Endothelial cell of umbilical vein (primary cell): ENCODE results near the gene SCG2. TPM values are rescaled to one million over a fixed set of nuclear protein-coding genes. Genes with fewer than 3 reads are reported as not detected.

Experiments used
- BruUV-seq: library from RNA; stranded (reverse); fragments of 400-500 nt; replicated peaks from 2 replicates; lab custom pipeline; 2021; lab: Mats Ljungman, UMichigan
- CTCF ChIA-PET: fragments of 300-600, 350-600 bp; sonication (Branson Sonifier 250); formaldehyde crosslinking; loops from one replicate; lab custom pipeline; 2021; ENCODE audit warnings: antibody characterized with exemption, inconsistent platforms; lab: Charles Lee
- POLR2A ChIA-PET: fragments of 300-600, 350-600 bp; sonication (Branson Sonifier 250); formaldehyde crosslinking; loops from one replicate; lab custom pipeline; 2021; ENCODE audit warnings: antibody characterized with exemption, inconsistent platforms; lab: Charles Lee
- DNase-seq: peaks from one replicate; pipeline ENCODE4 v3.0.0-alpha.2; 2011; ENCODE audit warnings: low read depth, low spot score
- FAIRE-seq: peaks from 2 replicates; lab custom pipeline; 2011; peaks lifted over from hg19 to GRCh38; lab: Jason Lieb, UNC
- H2AFZ ChIP-seq: 2 replicates; pipeline ENCODE4 v1.6.0; 2012; ENCODE audit warnings: low read depth, low read length, control low read depth, inconsistent platforms
- H3K27ac ChIP-seq: 2 replicates; pipeline ENCODE4 v1.5.1; 2011; ENCODE audit warnings: low read depth, mild to moderate bottlenecking, control low read depth, low read length, moderate library complexity; ENCODE audit not compliant: insufficient read depth
- H3K27me3 ChIP-seq, 2 experiments: 2 replicates each; pipeline versions ENCODE4 v1.6.0 to v1.6.1; 2011; ENCODE audit warnings: low read length in 2 of 2, mixed read lengths in 1 of 2; ENCODE audit not compliant: control insufficient read depth in 2 of 2, insufficient read depth in 2 of 2
- H3K36me3 ChIP-seq, 2 experiments: 2 replicates in 1 of 2; 3 replicates in 1 of 2; pipeline ENCODE4 v1.5.1; 2011; ENCODE audit warnings: low read length in 2 of 2, mild to moderate bottlenecking in 1 of 2, moderate library complexity in 1 of 2; ENCODE audit not compliant: control insufficient read depth in 2 of 2, insufficient read depth in 2 of 2; ENCODE audit errors: extremely low read depth in 1 of 2
- H3K4me1 ChIP-seq: 3 replicates; pipeline ENCODE4 v1.5.1; 2011; ENCODE audit warnings: mild to moderate bottlenecking, low read length; ENCODE audit not compliant: control insufficient read depth, insufficient read depth; ENCODE audit errors: extremely low read depth
- H3K4me2 ChIP-seq: 2 replicates; pipeline ENCODE4 v1.6.1; 2011; ENCODE audit warnings: low read length, control low read depth, mixed read lengths; ENCODE audit not compliant: insufficient read depth
- H3K4me3 ChIP-seq, 3 experiments: fragments of 200-600 bp in 1 of 3; sonication (generic), shearing (Covaris generic) in 1 of 3; replicated peaks in 1 of 3; 2 replicates each; pipeline ENCODE4 v1.5.1; 2011 to 2016; ENCODE audit warnings: control low read depth in 3 of 3, low read length in 3 of 3, mild to moderate bottlenecking in 2 of 3, inconsistent platforms in 1 of 3, low read depth in 1 of 3, moderate library complexity in 1 of 3; ENCODE audit not compliant: insufficient read depth in 1 of 3
- H3K79me2 ChIP-seq: 2 replicates; pipeline ENCODE4 v1.6.0; 2012; ENCODE audit warnings: low read length, inconsistent platforms; ENCODE audit not compliant: control insufficient read depth, insufficient read depth
- H3K9ac ChIP-seq: replicated peaks from 2 replicates; pipeline ENCODE3; 2011; ENCODE audit warnings: low read length, control low read depth; ENCODE audit not compliant: insufficient read depth; ENCODE audit errors: extremely low read depth
- H3K9me1 ChIP-seq: replicated peaks from 3 replicates; pipeline ENCODE4 v1.6.0; 2011; ENCODE audit warnings: mild to moderate bottlenecking, low read length; ENCODE audit not compliant: control insufficient read depth, insufficient read depth; ENCODE audit errors: extremely low read depth
- H3K9me3 ChIP-seq: replicated peaks from 2 replicates; pipeline ENCODE4 v1.5.1; 2012; ENCODE audit warnings: low read length, inconsistent platforms; ENCODE audit not compliant: control insufficient read depth, insufficient read depth
- H4K20me1 ChIP-seq: replicated peaks from 2 replicates; pipeline ENCODE3; 2011; ENCODE audit warnings: mild to moderate bottlenecking, low read length; ENCODE audit not compliant: control insufficient read depth, insufficient read depth; ENCODE audit errors: extremely low read depth
- CTCF ChIP-seq, 2 donors: IDR thresholded peaks; 1 replicate in 1 of 2; 2 replicates in 1 of 2; pipeline ENCODE4 v1.5.1; 2011; ENCODE audit warnings: low read length in 2 of 2, mild to moderate bottlenecking in 2 of 2, moderate library complexity in 2 of 2, control low read depth in 1 of 2, inconsistent platforms in 1 of 2, low read depth in 1 of 2; ENCODE audit not compliant: insufficient read depth in 1 of 2; ENCODE audit errors: extremely low read depth in 1 of 2
- EZH2 ChIP-seq: IDR thresholded peaks from 2 replicates; pipeline ENCODE4 v1.6.1; 2012; ENCODE audit warnings: borderline replicate concordance, low read depth, mild to moderate bottlenecking, moderate library complexity, low read length, inconsistent platforms; ENCODE audit not compliant: severe bottlenecking
- FOS ChIP-seq: IDR thresholded peaks from 2 replicates; pipeline ENCODE4 v1.6.1; 2011; ENCODE audit warnings: mild to moderate bottlenecking, low read length, moderate library complexity, borderline replicate concordance; ENCODE audit not compliant: insufficient read depth
- GATA2 ChIP-seq: IDR thresholded peaks from 2 replicates; pipeline ENCODE4 v1.7.0; 2011; ENCODE audit warnings: low read depth, mild to moderate bottlenecking, moderate library complexity, mixed read lengths, low read length; ENCODE audit not compliant: insufficient read length, insufficient read depth
- MAX ChIP-seq: IDR thresholded peaks from 2 replicates; pipeline ENCODE4 v1.6.1; 2011; ENCODE audit not compliant: insufficient read depth, insufficient read length
- dilution Hi-C: fragments of 300-500 bp; cut with MboI; formaldehyde crosslinking; loops from one replicate; pipeline ENCODE4 v1.15.0; 2019; ENCODE audit warnings: low sequenced_read_pairs; ENCODE audit not compliant: extremely low pct_ligation_motif_present
- intact Hi-C: fragments of 100-400 bp; cut with micrococcal nuclease; formaldehyde crosslinking; loops from one replicate; pipeline ENCODE4 v1.10.0; 2022
- polyA plus RNA-seq, 4 experiments: library from polyadenylated mRNA; depleted of rRNA in 3 of 4; stranded (reverse) in 3 of 4; unstranded in 1 of 4; fragments of >200 nt; gene quantifications; 2 replicates each; pipeline versions ENCODE4 v1.2.1 to v1.2.3, GENCODE V29; 2011 to 2012; ENCODE audit warnings: missing spikeins in 1 of 4
- total RNA-seq: library from RNA; stranded (reverse); gene quantifications from 2 replicates; pipeline ENCODE4 v1.2.3, GENCODE V29; 2021

SCG2 gene
- total and polyA plus RNA-seq, 2 donors (not counting 3 experiments of a cell fraction or from before 2014, with no cell fraction given), result not detected

- TF ChIP-seq CTCF (IDR thresholded peaks at IDR 0.05; ENCODE audit: extremely low read depth in 1 of 2, insufficient read depth in 1 of 2, low read depth in 1 of 2, low read length in 2 of 2) (no peak), MAX (no peak)
- Histone ChIP-seq H3K4me2 (peak overlapping the region; percentile 83), H3K9me1 (no peaks in the 10 kb centered on the region), H3K79me2 (no peaks in the 10 kb centered on the region), H3K4me1 (peaks cover 10% of the 10 kb centered on the region), H3K9me3 (no peaks in the 10 kb centered on the region), H3K36me3 (no peaks in the 10 kb centered on the region), H3K27ac (peak overlapping the region; percentile 30), H2AFZ (peak overlapping the region; percentile 55), H3K27me3 (no peaks in the 10 kb centered on the region), H3K9ac (peak overlapping the region; percentile 21), H4K20me1 (no peaks in the 10 kb centered on the region), H3K4me3 (peak overlapping the region in 1 of 3 experiments; percentile 41)
- POLR2A ChIA-PET, result interaction anchor here (0.7 kb wide), 1 partner anchor 9 kb away, joined by 5 read pairs; no protein-coding TSS in a partner anchor
- intact Hi-C loops (loop anchor here (2.0 to 10.0 kb wide), 4 partner anchors 112 to 508 kb away; no protein-coding TSS in a partner anchor), dilution Hi-C loops (no loop called here)
- FAIRE-seq (no peak), DNase-seq (no peak)
- CTCF ChIA-PET, result interaction anchor here (2.0 kb wide), 1 partner anchor 11 kb away, joined by 9 read pairs; the partner anchor contains the start of gene SCG2
- BruUV-seq, result no TSS peak
Measured at GRCh38 chr2:223612501-223612900, 10.3 kb upstream of the SCG2 start.

- CTCF ChIA-PET, result interaction anchor here (0.7 to 2.0 kb wide), 2 partner anchors 9 to 186 kb away, joined by 3 to 9 read pairs; partner anchors contain the start of gene SCG2
- H3K36me3 ChIP-seq, result no peaks in the 10 kb centered on the region
- POLR2A ChIA-PET, result no interaction called here
- H3K9ac ChIP-seq, result no peak overlapping the region
- H3K79me2 ChIP-seq, result no peaks in the 10 kb centered on the region
- no peak overlapping the region for H3K4me2 ChIP-seq
- intact Hi-C loops (loop anchor here (5.0 to 10.0 kb wide), 3 partner anchors 186 to 506 kb away; no protein-coding TSS in a partner anchor), dilution Hi-C loops (no loop called here)
- H3K4me1 ChIP-seq, result peaks cover 10% of the 10 kb centered on the region
- H3K27ac ChIP-seq, result no peak overlapping the region
- no peak overlapping the region for H2AFZ ChIP-seq
- BruUV-seq, result no TSS peak
- H3K9me1 ChIP-seq, result no peaks in the 10 kb centered on the region
- FAIRE-seq (no peak), DNase-seq (no peak)
- no peak for TF ChIP-seq EZH2
- no peak for TF ChIP-seq FOS
- no peak for TF ChIP-seq GATA2
- peaks cover 3 to 7% of the 10 kb centered on the region in 2 experiments for H3K27me3 ChIP-seq
- H3K9me3 ChIP-seq, result no peaks in the 10 kb centered on the region
- H3K4me3 ChIP-seq, result no peak overlapping the region
- no peaks in the 10 kb centered on the region for H4K20me1 ChIP-seq
Measured at GRCh38 chr2:223611061-223611460, 8.9 kb upstream of the SCG2 start.
